Esophagus muscularis mucosa (tissue), 4 donors: ENCODE results near the gene CERCAM. TPM values are rescaled to one million over a fixed set of nuclear protein-coding genes. Genes with fewer than 3 reads are reported as not detected.
"Not testable (repeated sequence)": the region's sequence is repeated elsewhere in the genome, so short reads cannot be mapped to it uniquely, and the experiment has no call there.

Experiments used
- DNase-seq: peaks from one replicate; pipeline ENCODE4 v3.0.0-alpha.2; 2017; ENCODE audit errors: extremely low spot score
- H3K27ac ChIP-seq, 4 donors: fragments of 200-600 bp; sonication (generic); replicated peaks in 1 of 4; 1 replicate in 3 of 4; 2 replicates in 1 of 4; pipeline ENCODE4 v1.5.1; 2016 to 2019; ENCODE audit warnings: mild to moderate bottlenecking in 1 of 4
- H3K27me3 ChIP-seq, 4 donors: fragments of 200-600 bp; sonication (generic); one replicate each; pipeline versions ENCODE4 v1.5.1 to v1.6.0; 2016 to 2019
- H3K36me3 ChIP-seq, 4 donors: fragments of 200-600 bp; sonication (generic); one replicate each; pipeline ENCODE4 v1.5.1; 2016 to 2019
- H3K4me1 ChIP-seq, 4 donors: fragments of 200-600 bp; sonication (generic); one replicate each; pipeline ENCODE4 v1.5.1; 2016 to 2019
- H3K4me3 ChIP-seq, 4 donors: fragments of 200-600 bp; sonication (generic); 1 replicate in 2 of 4; 2 replicates in 2 of 4; pipeline ENCODE4 v1.5.1; 2016 to 2019; ENCODE audit warnings: mild to moderate bottlenecking in 4 of 4, moderate library complexity in 1 of 4
- H3K9me3 ChIP-seq, 4 donors: fragments of 200-600 bp; sonication (generic); 1 replicate in 3 of 4; 2 replicates in 1 of 4; pipeline ENCODE4 v1.5.1; 2016 to 2019
- EP300 ChIP-seq: sonication (generic); formaldehyde crosslinking; IDR thresholded peaks from one replicate; pipeline ENCODE4 v1.6.1; 2017; ENCODE audit warnings: antibody characterized with exemption
- POLR2A ChIP-seq: fragments of 450-650 bp; IDR thresholded peaks from one replicate; pipeline ENCODE4 v1.6.1; 2017; ENCODE audit warnings: antibody characterized with exemption, moderate library complexity, mild to moderate bottlenecking, low read depth
- POLR2AphosphoS5 ChIP-seq, 2 donors: sonication (generic); formaldehyde crosslinking; IDR thresholded peaks; one replicate each; pipeline ENCODE4 v1.6.1; 2017; ENCODE audit warnings: antibody characterized with exemption in 2 of 2
- WGBS: methylation state at CpG from one replicate; pipeline ENCODE4 v1.1.5; 2018; 5-methylcytosine and 5-hydroxymethylcytosine counted together
- intact Hi-C: fragments of 100-400 bp; cut with DNase I; formaldehyde crosslinking; loops from one replicate; pipeline ENCODE4 v1.15.1; 2023
- total RNA-seq, 4 donors: library from RNA; depleted of rRNA; stranded (reverse); fragments of >200 nt; gene quantifications; one replicate each; pipeline versions ENCODE4 v1.1.0 to v1.2.1, GENCODE V29; 2016
- TF ChIP-seq, protein P1 (sequence below), 3 experiments: fragments of 200-600 bp in 2 of 3; fragments of 450-650 bp in 1 of 3; sonication (generic) in 2 of 3; IDR thresholded peaks; one replicate each; pipeline ENCODE4 v1.5.1; 2017 to 2019; ENCODE audit warnings: antibody characterized with exemption in 3 of 3, mild to moderate bottlenecking in 2 of 3, moderate library complexity in 1 of 3

CERCAM gene
- total RNA-seq, 4 donors from 2014 or later, result 21.7 to 31.0 (median 27.5) TPM

DNA sequence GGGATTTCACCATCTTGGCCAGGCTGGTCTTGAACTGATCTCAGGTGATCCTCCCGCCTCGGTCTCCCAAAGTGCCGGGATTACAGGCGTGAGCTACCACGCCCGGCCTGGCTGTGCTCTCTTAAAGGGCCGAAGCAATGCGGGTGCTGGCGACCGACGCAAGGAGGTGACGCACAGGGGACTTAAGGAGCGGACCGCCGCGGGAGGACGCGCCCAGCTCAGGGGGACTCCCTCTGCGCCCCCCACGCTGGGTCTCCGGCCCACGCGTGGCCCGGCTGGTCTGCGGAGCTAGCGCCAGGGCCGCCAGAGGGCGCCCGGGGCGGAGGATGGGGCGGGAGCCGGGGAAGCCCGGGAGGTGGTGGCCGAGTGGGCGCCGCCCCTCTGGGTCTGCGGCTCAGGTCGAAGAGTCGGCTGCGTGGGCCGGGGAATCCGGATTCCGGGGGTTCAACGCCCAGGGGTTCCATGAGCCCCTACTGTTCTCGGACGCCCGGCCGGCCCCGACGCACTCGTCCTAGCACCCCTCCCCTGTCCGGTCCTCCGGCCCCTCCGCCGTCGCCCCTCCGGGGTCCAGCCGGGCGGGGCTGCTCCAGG is 502 bp upstream of the CERCAM start:
- peaks cover 15 to 31% (median 28%) of the 10 kb centered on the region in 4 donors for H3K4me1 ChIP-seq
- DNase-seq, result no peak
- peaks cover 0 to 17% (median 0%) of the 10 kb centered on the region in 4 donors for H3K27me3 ChIP-seq
- H3K36me3 ChIP-seq, result peaks cover 0 to 21% (median 9%) of the 10 kb centered on the region in 4 donors
- intact Hi-C loops, result no loop called here
- 0% methylated on average over 30 of the region's 59 CpGs for WGBS
- TF ChIP-seq, protein P1, sequence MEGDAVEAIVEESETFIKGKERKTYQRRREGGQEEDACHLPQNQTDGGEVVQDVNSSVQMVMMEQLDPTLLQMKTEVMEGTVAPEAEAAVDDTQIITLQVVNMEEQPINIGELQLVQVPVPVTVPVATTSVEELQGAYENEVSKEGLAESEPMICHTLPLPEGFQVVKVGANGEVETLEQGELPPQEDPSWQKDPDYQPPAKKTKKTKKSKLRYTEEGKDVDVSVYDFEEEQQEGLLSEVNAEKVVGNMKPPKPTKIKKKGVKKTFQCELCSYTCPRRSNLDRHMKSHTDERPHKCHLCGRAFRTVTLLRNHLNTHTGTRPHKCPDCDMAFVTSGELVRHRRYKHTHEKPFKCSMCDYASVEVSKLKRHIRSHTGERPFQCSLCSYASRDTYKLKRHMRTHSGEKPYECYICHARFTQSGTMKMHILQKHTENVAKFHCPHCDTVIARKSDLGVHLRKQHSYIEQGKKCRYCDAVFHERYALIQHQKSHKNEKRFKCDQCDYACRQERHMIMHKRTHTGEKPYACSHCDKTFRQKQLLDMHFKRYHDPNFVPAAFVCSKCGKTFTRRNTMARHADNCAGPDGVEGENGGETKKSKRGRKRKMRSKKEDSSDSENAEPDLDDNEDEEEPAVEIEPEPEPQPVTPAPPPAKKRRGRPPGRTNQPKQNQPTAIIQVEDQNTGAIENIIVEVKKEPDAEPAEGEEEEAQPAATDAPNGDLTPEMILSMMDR (IDR thresholded peaks at IDR 0.05), result peak; percentile 78 to 87 (median 82)
- no peak for TF ChIP-seq EP300
- peak overlapping the region; percentile 77 to 91 (median 81) for H3K27ac ChIP-seq
- peak overlapping the region; percentile 87 to 100 (median 94) for H3K4me3 ChIP-seq
- no peaks in the 10 kb centered on the region for H3K9me3 ChIP-seq

DNA sequence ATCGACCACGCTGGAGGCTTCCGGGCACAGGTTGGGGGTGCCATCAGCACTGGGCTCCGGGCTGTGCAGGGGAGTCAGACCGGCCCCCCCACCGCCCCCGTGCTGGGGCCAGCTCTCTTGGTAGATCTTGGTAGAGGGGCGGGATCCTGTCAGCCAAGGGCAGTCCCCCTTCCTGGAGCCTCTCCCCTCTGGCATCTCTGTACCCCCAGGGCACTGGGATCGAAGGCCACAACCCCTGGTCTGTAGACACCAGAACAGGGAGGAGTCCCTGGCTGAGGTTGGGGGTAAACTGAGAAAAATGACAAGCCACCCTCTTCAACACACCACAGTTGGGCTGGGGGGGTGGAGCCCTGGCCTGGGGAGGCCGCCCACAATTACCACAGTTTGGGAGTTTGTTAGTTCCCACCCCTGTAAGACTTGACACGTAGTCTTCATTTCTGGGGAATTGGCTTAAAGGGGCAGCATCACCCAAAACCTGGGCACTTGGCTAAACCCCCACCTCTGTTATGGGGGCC is 882 bp downstream of the CERCAM start:
- Histone ChIP-seq H3K27me3 (peaks cover 0 to 5% (median 0%) of the 10 kb centered on the region in 4 donors), H3K36me3 (peaks cover 0 to 33% (median 13%) of the 10 kb centered on the region in 4 donors), H3K9me3 (no peaks in the 10 kb centered on the region), H3K4me3 (peak overlapping the region; percentile 87 to 100 (median 94)), H3K27ac (peak overlapping the region; percentile 77 to 91 (median 81)), H3K4me1 (peaks cover 15 to 31% (median 28%) of the 10 kb centered on the region in 4 donors)
- intact Hi-C loops, result no loop called here
- TF ChIP-seq POLR2AphosphoS5 (IDR thresholded peaks at IDR 0.05) (no peak), POLR2A (no peak), EP300 (no peak)
- TF ChIP-seq, protein P1 (IDR thresholded peaks at IDR 0.05), result no peak
- 48% methylated on average over 3 of the region's 11 CpGs for WGBS
- DNase-seq, result no peak

GRCh38 chr9:128422022-128422782 is 1.5 kb downstream of the CERCAM start:
- DNase-seq, intact Hi-C loops, H3K27me3 ChIP-seq, H3K9me3 ChIP-seq: not testable (repeated sequence)
- Histone ChIP-seq H3K4me1 (peaks cover 15 to 31% (median 28%) of the 10 kb centered on the region in 4 donors), H3K36me3 (peaks cover 0 to 40% (median 13%) of the 10 kb centered on the region in 4 donors), H3K27ac (peak overlapping the region; percentile 77 to 91 (median 81)), H3K4me3 (peak overlapping the region in 2 of 4 donors; percentile 98 to 100)
- 92% methylated on average over 12 of the region's 13 CpGs for WGBS

GRCh38 chr9:128422783-128423150 is 2.1 kb downstream of the CERCAM start:
- no peak for DNase-seq
- Histone ChIP-seq H3K36me3 (peaks cover 0 to 45% (median 13%) of the 10 kb centered on the region in 4 donors), H3K4me3 (no peak overlapping the region), H3K4me1 (peaks cover 15 to 31% (median 28%) of the 10 kb centered on the region in 4 donors), H3K27me3 (no peaks in the 10 kb centered on the region), H3K27ac (no peak overlapping the region), H3K9me3 (no peaks in the 10 kb centered on the region)
- 100% methylated on average over 4 of the region's 5 CpGs for WGBS
- intact Hi-C loops, result no loop called here
- TF ChIP-seq, protein P1 (IDR thresholded peaks at IDR 0.05), result no peak

- H3K27ac ChIP-seq, DNase-seq, H3K4me3 ChIP-seq, H3K27me3 ChIP-seq, H3K9me3 ChIP-seq, intact Hi-C loops: not testable (repeated sequence)
- Histone ChIP-seq H3K36me3 (peaks cover 0 to 51% (median 14%) of the 10 kb centered on the region in 4 donors), H3K4me1 (peaks cover 15 to 31% (median 28%) of the 10 kb centered on the region in 4 donors)
- 90% methylated on average over 6 of the region's 6 CpGs for WGBS
These were observed 2.7 kb downstream of the CERCAM start for GRCh38 chr9:128423356-128423755.
